ENCODE results near the gene MRPS18C.
"Not testable (repeated sequence)": the region's sequence is repeated elsewhere in the genome, so short reads cannot be mapped to it uniquely, and the experiment has no call there.

- not testable (repeated sequence) for TF ChIP-seq CTCF, EP300, POLR2A (IDR thresholded peaks at IDR 0.05)
Observed at GRCh38 chr4:83496085-83496917, 40.4 kb downstream of the MRPS18C start.

Data from suprapubic skin (tissue), 3 donors.